Myocyte (in vitro differentiated cells): ENCODE results near the gene OGFOD3. TPM values are rescaled to one million over a fixed set of nuclear protein-coding genes. Genes with fewer than 3 reads are reported as not detected.
"Not testable (repeated sequence)": the region's sequence is repeated elsewhere in the genome, so short reads cannot be mapped to it uniquely, and the experiment has no call there.

ENCODE experiments used
- DNase-seq: peaks from one replicate; pipeline ENCODE4 v3.0.0-alpha.2; 2012; ENCODE audit warnings: low read depth
- total RNA-seq: library from RNA; depleted of rRNA; stranded (reverse); fragments of >200 nt; gene quantifications from 2 replicates; pipeline ENCODE4 v1.2.3, GENCODE V29; 2014

OGFOD3 gene
- total RNA-seq, 1 donor from 2014 or later, result 37.4 TPM

- DNase-seq, result peak; percentile 64
Observed at GRCh38 chr17:82435103-82435502, 16.7 kb upstream of the OGFOD3 start.

GRCh38 chr17:82434216-82434565, 15.8 kb upstream of the OGFOD3 start:
- DNase-seq, result no peak

DNA sequence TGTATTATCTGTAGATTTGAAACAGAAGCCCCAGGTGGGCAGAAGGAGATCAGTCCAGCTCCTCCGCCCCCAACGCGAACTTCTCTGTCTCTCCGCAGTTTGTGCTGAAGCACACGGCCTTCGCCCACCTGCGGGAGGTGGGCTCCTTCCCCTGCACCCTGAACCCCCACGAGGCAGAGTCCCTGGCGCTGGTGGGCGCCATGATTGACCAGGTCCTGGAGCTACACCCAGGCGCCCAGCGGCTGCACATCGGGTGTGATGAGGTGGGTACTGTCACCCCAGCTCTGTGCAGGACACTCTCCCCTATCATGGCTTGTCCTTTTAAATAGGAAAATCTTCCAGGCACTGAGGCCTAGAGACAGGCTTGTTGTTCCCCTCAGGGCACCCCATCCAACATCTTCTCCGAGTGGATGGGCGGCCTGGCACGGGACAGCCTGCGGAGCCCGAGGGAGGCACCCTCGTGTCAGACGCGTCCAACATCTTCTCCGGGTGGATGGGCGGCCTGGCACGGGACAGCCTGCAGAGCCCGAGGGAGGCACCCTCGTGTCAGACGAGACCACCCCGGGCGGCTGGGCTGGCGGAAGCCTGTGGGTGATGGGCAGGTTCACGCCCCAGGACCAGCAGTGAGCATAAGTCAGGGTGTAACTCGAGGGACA, 15.3 kb upstream of the OGFOD3 start:
- DNase-seq, result no peak

GRCh38 chr17:82432017-82432416, 13.6 kb upstream of the OGFOD3 start:
- no peak for DNase-seq

- no peak for DNase-seq
Observed at GRCh38 chr17:82429824-82430223, 11.4 kb upstream of the OGFOD3 start.

- no peak for DNase-seq
Observed at GRCh38 chr17:82428546-82428945, 10.2 kb upstream of the OGFOD3 start.

DNA sequence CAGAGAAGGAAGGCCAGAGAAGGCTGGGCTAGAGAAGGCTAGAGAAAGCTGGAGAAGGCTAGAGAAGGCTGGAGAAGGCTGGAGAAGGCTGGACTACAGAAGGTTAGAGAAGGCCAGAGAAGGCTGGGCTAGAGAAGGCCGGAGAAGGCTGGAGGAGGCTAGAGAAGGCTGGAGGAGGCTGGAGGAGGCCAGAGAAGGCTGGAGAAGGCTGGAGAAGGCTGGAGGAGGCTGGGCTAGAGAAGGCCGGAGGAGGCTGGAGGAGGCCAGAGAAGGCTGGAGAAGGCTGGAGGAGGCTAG, 6.4 kb upstream of the OGFOD3 start:
- no peak for DNase-seq

- DNase-seq, result no peak
Observed at GRCh38 chr17:82424001-82424862, 5.8 kb upstream of the OGFOD3 start.

DNA sequence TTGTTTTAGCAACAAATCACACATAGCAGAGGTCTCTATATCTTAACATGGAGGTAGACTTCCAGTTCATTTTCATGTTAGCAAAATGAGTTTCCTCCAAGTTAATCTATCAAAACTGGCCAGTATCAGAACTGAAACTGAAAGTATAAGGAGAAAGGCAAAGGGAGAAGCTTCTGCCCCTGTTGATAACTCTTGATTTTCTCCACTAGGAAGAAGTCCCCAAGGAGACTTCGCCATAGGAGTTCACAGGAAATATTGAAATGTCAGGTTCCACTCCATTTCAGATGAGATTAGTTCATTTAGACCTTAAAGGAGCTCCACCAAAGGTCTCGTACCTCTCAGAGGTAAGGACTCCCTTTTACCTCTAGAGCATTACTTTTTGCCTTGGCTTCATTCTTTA, 1.2 kb upstream of the OGFOD3 start:
- no peak for DNase-seq

DNA sequence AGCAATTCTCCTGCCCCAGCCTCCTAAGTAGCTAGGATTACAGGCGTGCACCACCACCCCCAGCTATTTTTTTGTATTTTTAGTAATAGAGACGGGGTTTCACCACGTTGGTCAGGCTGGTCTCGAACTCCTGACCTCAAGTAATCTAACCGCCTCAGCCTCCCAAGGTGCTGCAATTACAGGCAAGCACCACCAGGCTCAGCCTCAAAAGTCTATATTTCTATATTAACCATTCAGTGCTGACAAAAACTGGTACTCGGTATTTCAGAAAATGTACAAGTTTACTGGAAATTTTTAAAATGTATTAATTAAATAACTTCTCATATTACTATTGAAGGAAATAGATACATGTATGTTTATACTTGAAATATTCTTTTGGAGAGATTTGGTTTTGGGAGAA, 1.6 kb downstream of the OGFOD3 start:
- DNase-seq, result no peak

DNA sequence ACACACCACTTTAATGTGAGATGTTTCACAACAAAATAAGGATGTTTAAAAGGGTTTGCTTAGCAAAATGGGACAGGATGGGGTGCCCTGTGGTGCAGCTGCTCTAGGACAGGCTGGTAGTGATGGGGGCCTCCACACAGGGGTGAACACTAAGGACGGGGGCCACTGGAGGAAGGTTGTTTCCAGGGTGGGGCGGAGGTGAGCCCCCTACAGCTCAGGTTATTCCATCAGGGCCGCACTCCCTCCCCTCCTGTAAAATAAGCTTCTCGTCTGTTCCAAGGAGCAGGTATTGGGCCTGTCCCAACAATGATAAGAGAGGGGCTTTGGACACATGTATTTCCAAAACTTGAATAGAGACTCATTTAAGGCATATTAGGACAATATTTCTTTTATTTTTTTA, 2.1 kb downstream of the OGFOD3 start:
- no peak for DNase-seq

DNA sequence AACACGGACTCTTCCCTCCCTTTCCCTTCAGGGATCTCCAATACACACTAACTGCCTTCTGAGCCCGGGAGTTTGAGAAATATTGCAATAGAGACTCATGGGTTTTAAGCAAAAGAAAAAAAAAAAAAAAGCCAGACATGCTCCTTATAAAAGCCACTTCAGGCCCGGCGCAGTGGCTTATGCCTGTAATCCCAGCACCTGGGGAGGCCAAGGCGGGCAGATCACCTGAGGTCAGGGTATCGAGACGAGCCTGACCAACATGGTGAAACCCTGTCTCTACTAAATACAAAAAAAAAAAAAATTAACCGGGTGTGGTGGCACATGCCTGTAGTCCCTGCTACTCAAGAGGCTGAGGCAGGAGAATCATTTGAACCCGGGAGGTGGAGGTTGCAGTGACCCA, 2.6 kb downstream of the OGFOD3 start:
- no peak for DNase-seq

- no peak for DNase-seq
Observed at GRCh38 chr17:82415336-82415735, 3.0 kb downstream of the OGFOD3 start.

DNA sequence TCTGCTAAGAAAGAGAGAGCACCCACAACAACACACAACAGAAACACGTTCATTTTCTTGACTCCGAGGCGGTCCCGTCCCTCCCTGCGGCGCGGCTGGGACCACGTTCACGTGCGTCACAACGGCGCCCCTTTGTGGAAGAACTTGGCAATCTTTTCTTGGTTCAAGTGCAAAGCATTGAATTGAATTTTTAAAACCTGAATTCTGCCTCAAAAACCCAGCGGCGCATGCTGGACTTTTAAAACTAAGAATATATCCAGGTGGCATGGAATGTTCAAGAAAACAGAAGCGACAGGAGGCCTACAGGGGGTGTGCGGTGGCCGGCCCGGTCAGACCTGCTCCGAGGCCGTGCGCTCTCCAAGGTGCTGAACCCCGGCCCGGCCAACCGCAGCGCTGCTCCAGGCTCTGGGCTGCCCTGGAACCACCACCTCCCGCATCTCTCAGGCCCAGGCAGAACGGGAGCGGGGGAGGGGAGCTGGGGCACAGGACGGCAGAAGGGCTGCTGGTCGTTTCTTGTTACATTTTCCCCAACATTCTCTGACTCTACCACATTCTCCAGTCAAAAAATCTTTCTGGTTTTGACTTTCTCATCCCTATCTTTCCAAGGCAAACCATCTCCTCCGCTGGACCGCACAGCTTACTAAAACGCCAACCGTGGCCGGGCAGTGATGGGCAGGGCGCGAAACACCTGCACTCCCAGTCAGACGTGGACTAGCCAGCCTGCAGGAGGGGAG, 3.7 kb downstream of the OGFOD3 start:
- DNase-seq, result peak; percentile 80

GRCh38 chr17:82412535-82413520, 5.6 kb downstream of the OGFOD3 start:
- no peak for DNase-seq

DNA sequence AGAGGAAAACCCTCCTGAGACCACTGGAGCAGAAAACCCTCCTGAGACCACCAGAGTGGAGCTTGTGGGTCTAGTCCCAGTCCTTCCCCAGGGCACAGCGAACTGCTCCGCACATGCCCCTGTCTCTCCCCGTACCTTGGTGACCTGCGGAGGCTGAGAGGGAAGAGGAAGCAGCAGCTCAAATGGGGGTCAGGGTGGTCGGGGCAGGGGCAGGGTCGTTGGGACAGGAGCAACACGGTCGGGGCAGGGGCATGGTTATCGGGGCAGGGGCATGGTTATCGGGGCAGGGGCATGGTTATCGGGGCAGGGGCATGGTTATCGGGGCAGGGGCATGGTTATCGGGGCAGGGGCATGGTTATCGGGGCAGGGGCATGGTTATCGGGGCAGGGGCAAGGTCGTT, 6.3 kb downstream of the OGFOD3 start:
- DNase-seq, result not testable (repeated sequence)

DNA sequence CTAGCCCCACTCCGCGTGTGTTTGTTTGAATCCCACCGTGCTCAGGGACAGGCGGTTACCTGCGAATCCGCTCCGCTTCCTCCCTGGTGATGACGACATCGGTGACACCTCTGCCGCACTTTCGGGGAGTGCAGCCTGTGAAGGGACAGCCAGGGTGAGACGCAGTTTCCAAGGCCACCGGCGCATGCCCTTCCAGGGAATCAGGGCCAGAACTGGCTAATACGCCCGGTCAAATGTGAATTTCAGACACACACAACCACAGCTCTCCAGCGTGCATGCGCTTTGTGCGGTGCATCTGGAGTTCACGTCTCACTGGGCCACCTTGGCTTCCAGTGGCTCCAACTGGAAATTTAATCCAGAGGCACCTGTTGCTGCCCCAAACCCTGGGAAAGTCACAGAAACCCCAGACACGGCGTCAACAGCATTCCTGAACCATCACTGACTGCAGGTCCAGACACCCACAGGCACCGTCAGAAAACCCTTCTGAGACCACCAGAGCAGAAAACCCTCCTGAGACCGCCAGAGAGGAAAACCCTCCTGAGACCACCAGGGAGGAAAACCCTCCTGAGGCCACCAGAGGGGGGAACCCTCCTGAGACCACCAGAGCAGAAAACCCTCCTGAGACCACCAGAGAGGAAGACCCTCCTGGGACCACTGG, 6.9 kb downstream of the OGFOD3 start:
- DNase-seq, result no peak

- no peak for DNase-seq
Observed at GRCh38 chr17:82410014-82410716, 8.2 kb downstream of the OGFOD3 start.

GRCh38 chr17:82408938-82409318, 9.5 kb downstream of the OGFOD3 start:
- no peak for DNase-seq
